ENCODE results near the gene MAML1. TPM values are rescaled to one million over a fixed set of nuclear protein-coding genes. Genes with fewer than 3 reads are reported as not detected.

The MAML1 gene
- total RNA-seq, 2 experiments from 2014 or later, result 28.9 to 30.0 TPM

- H3K27ac Mint-ChIP-seq, result peak overlapping the region; percentile 1
- ATAC-seq, result no peak
- no peak overlapping the region for H3K4me3 Mint-ChIP-seq
- peaks cover 13% of the 10 kb centered on the region for H3K4me1 Mint-ChIP-seq (ENCODE audit: low read depth)
- DNase-seq, result no peak
- no peaks in the 10 kb centered on the region for H3K9me3 Mint-ChIP-seq (ENCODE audit: insufficient read depth)
- POLR2A ChIA-PET, result no interaction called here
- no peaks in the 10 kb centered on the region for H3K27me3 Mint-ChIP-seq (ENCODE audit: low read depth)
- CTCF ChIA-PET, result interaction anchor here (1.1 to 2.1 kb wide), 3 partner anchors 12 to 37 kb away, joined by 3 to 5 read pairs (median 4); no protein-coding TSS in a partner anchor
- peaks cover 62% of the 10 kb centered on the region for H3K36me3 Mint-ChIP-seq (ENCODE audit: low read depth)
Measured at GRCh38 chr5:179716286-179716685, 16.3 kb upstream of the MAML1 start.

- POLR2A ChIA-PET, result no interaction called here
Measured at GRCh38 chr5:179720222-179720621, 12.4 kb upstream of the MAML1 start.

GRCh38 chr5:179724163-179724562 is 8.5 kb upstream of the MAML1 start:
- Mint-ChIP-seq H3K36me3 (ENCODE audit: low read depth) (peaks cover 71% of the 10 kb centered on the region), H3K27ac (no peak overlapping the region), H3K9me3 (ENCODE audit: insufficient read depth) (no peaks in the 10 kb centered on the region), H3K4me1 (ENCODE audit: low read depth) (peaks cover 2% of the 10 kb centered on the region), H3K27me3 (ENCODE audit: low read depth) (no peaks in the 10 kb centered on the region), H3K4me3 (no peak overlapping the region)
- CTCF ChIA-PET, result no interaction called here
- POLR2A ChIA-PET, result interaction anchor here (1.0 kb wide), 1 partner anchor 105 kb away, joined by 3 read pairs; no protein-coding TSS in a partner anchor
- DNase-seq (no peak), ATAC-seq (no peak)

More at GRCh38 chr5:179720222-179720621, 12.4 kb upstream of the MAML1 start:
- H3K27ac Mint-ChIP-seq, result no peak overlapping the region
- H3K27me3 Mint-ChIP-seq (ENCODE audit: low read depth), result no peaks in the 10 kb centered on the region
- no peak overlapping the region for H3K4me3 Mint-ChIP-seq
- no peak for ATAC-seq
- peaks cover 13% of the 10 kb centered on the region for H3K4me1 Mint-ChIP-seq (ENCODE audit: low read depth)
- no peaks in the 10 kb centered on the region for H3K9me3 Mint-ChIP-seq (ENCODE audit: insufficient read depth)
- peaks cover 74% of the 10 kb centered on the region for H3K36me3 Mint-ChIP-seq (ENCODE audit: low read depth)
- CTCF ChIA-PET, result no interaction called here
- DNase-seq, result no peak

GRCh38 chr5:179727106-179727505 is 5.5 kb upstream of the MAML1 start:
- Mint-ChIP-seq H3K27ac (peak overlapping the region; percentile 22), H3K9me3 (ENCODE audit: insufficient read depth) (no peaks in the 10 kb centered on the region), H3K36me3 (ENCODE audit: low read depth) (peaks cover 78% of the 10 kb centered on the region), H3K4me3 (no peak overlapping the region), H3K27me3 (ENCODE audit: low read depth) (no peaks in the 10 kb centered on the region), H3K4me1 (ENCODE audit: low read depth) (peaks cover 13% of the 10 kb centered on the region)
- DNase-seq, result no peak
- POLR2A ChIA-PET, result no interaction called here
- CTCF ChIA-PET, result interaction anchor here (0.9 to 1.1 kb wide), 2 partner anchors 18 to 36 kb away, joined by 3 to 5 read pairs; no protein-coding TSS in a partner anchor
- ATAC-seq, result no peak

GRCh38 chr5:179729303-179729702 is 3.3 kb upstream of the MAML1 start:
- ATAC-seq (no peak), DNase-seq (no peak)
- peaks cover 61% of the 10 kb centered on the region for H3K36me3 Mint-ChIP-seq (ENCODE audit: low read depth)
- peaks cover 16% of the 10 kb centered on the region for H3K4me1 Mint-ChIP-seq (ENCODE audit: low read depth)
- no peak overlapping the region for H3K27ac Mint-ChIP-seq
- no peaks in the 10 kb centered on the region for H3K9me3 Mint-ChIP-seq (ENCODE audit: insufficient read depth)
- no peak overlapping the region for H3K4me3 Mint-ChIP-seq
- no peaks in the 10 kb centered on the region for H3K27me3 Mint-ChIP-seq (ENCODE audit: low read depth)
- CTCF ChIA-PET, result interaction anchor here (0.8 kb wide), 1 partner anchor 106 kb away, joined by 3 read pairs; the partner anchor contains the start of gene HNRNPH1
- POLR2A ChIA-PET, result no interaction called here

GRCh38 chr5:179729727-179730126 is 2.9 kb upstream of the MAML1 start:
- H3K36me3 Mint-ChIP-seq (ENCODE audit: low read depth), result peaks cover 62% of the 10 kb centered on the region
- POLR2A ChIA-PET, result interaction anchor here (0.6 to 1.3 kb wide), 2 partner anchors 30 to 131 kb away, joined by 4 to 9 read pairs; no protein-coding TSS in a partner anchor
- H3K27ac Mint-ChIP-seq, result no peak overlapping the region

GRCh38 chr5:179730356-179730755 is 2.3 kb upstream of the MAML1 start:
- peaks cover 21% of the 10 kb centered on the region for H3K4me1 Mint-ChIP-seq (ENCODE audit: low read depth)
- H3K27me3 Mint-ChIP-seq (ENCODE audit: low read depth), result no peaks in the 10 kb centered on the region
- no peaks in the 10 kb centered on the region for H3K9me3 Mint-ChIP-seq (ENCODE audit: insufficient read depth)
- ChIA-PET CTCF (interaction anchor here (0.8 to 2.9 kb wide), 2 partner anchors 14 to 19 kb away, joined by 4 to 6 read pairs; no protein-coding TSS in a partner anchor), POLR2A (interaction anchor here (0.6 to 1.3 kb wide), 2 partner anchors 30 to 132 kb away, joined by 4 to 9 read pairs; no protein-coding TSS in a partner anchor)
- H3K27ac Mint-ChIP-seq, result peak overlapping the region; percentile 50
- H3K4me3 Mint-ChIP-seq, result no peak overlapping the region
- ATAC-seq, result no peak
- no peak for DNase-seq
- peaks cover 63% of the 10 kb centered on the region for H3K36me3 Mint-ChIP-seq (ENCODE audit: low read depth)

More at GRCh38 chr5:179729727-179730126, 2.9 kb upstream of the MAML1 start:
- Mint-ChIP-seq H3K27me3 (ENCODE audit: low read depth) (no peaks in the 10 kb centered on the region), H3K9me3 (ENCODE audit: insufficient read depth) (no peaks in the 10 kb centered on the region), H3K4me1 (ENCODE audit: low read depth) (peaks cover 20% of the 10 kb centered on the region), H3K4me3 (no peak overlapping the region)
- DNase-seq, result no peak
- CTCF ChIA-PET, result interaction anchor here (0.8 kb wide), 2 partner anchors 14 to 106 kb away, joined by 3 to 4 read pairs; partner anchors contain the start of gene HNRNPH1
- no peak for ATAC-seq

- no peak for DNase-seq
- Mint-ChIP-seq H3K27me3 (ENCODE audit: low read depth) (no peaks in the 10 kb centered on the region), H3K27ac (peak overlapping the region; percentile 50), H3K36me3 (ENCODE audit: low read depth) (peaks cover 63% of the 10 kb centered on the region), H3K4me3 (no peak overlapping the region), H3K4me1 (ENCODE audit: low read depth) (peaks cover 23% of the 10 kb centered on the region), H3K9me3 (ENCODE audit: insufficient read depth) (no peaks in the 10 kb centered on the region)
- CTCF ChIA-PET, result interaction anchor here (0.8 to 2.9 kb wide), 2 partner anchors 15 to 20 kb away, joined by 4 to 6 read pairs; no protein-coding TSS in a partner anchor
- POLR2A ChIA-PET, result interaction anchor here (1.3 kb wide), 1 partner anchor 31 kb away, joined by 4 read pairs; no protein-coding TSS in a partner anchor
- no peak for ATAC-seq
Measured at GRCh38 chr5:179730852-179731251, 1.8 kb upstream of the MAML1 start.

- peaks cover 29% of the 10 kb centered on the region for H3K4me1 Mint-ChIP-seq (ENCODE audit: low read depth)
- POLR2A ChIA-PET, result interaction anchor here (0.6 to 3.2 kb wide), 10 partner anchors 11 to 134 kb away, joined by 3 to 33 read pairs (median 4); partner anchors contain the start of genes HNRNPH1 and SQSTM1
- H3K36me3 Mint-ChIP-seq (ENCODE audit: low read depth), result peaks cover 55% of the 10 kb centered on the region
- no peak for ATAC-seq
- CTCF ChIA-PET, result interaction anchor here (0.7 to 2.9 kb wide), 7 partner anchors 21 to 176 kb away, joined by 3 to 12 read pairs (median 3); partner anchors contain the start of gene HNRNPH1
- no peaks in the 10 kb centered on the region for H3K27me3 Mint-ChIP-seq (ENCODE audit: low read depth)
- H3K27ac Mint-ChIP-seq, result peak overlapping the region; percentile 87
- no peaks in the 10 kb centered on the region for H3K9me3 Mint-ChIP-seq (ENCODE audit: insufficient read depth)
- peak overlapping the region; percentile 74 for H3K4me3 Mint-ChIP-seq
- DNase-seq, result no peak
Measured at GRCh38 chr5:179731791-179732411, 721 bp upstream of the MAML1 start.

- H3K27me3 Mint-ChIP-seq (ENCODE audit: low read depth), result no peaks in the 10 kb centered on the region
- peaks cover 36% of the 10 kb centered on the region for H3K4me1 Mint-ChIP-seq (ENCODE audit: low read depth)
- no peaks in the 10 kb centered on the region for H3K9me3 Mint-ChIP-seq (ENCODE audit: insufficient read depth)
- ATAC-seq (peak; percentile 56), DNase-seq (peak; percentile 49)
- peak overlapping the region; percentile 90 for H3K27ac Mint-ChIP-seq
- H3K36me3 Mint-ChIP-seq (ENCODE audit: low read depth), result peaks cover 55% of the 10 kb centered on the region
- peak overlapping the region; percentile 97 for H3K4me3 Mint-ChIP-seq
- POLR2A ChIA-PET, result interaction anchor here (0.6 to 3.2 kb wide), 11 partner anchors 12 to 118 kb away, joined by 3 to 33 read pairs (median 4); partner anchors contain the start of gene HNRNPH1
- CTCF ChIA-PET, result interaction anchor here (0.8 to 2.9 kb wide), 3 partner anchors 22 to 109 kb away, joined by 3 to 12 read pairs (median 6); partner anchors contain the start of gene HNRNPH1
Measured at GRCh38 chr5:179732918-179733771, 523 bp downstream of the MAML1 start.

GRCh38 chr5:179733772-179734126 is 1.1 kb downstream of the MAML1 start:
- no peak for ATAC-seq
- no peaks in the 10 kb centered on the region for H3K9me3 Mint-ChIP-seq (ENCODE audit: insufficient read depth)
- no peaks in the 10 kb centered on the region for H3K27me3 Mint-ChIP-seq (ENCODE audit: low read depth)
- H3K36me3 Mint-ChIP-seq (ENCODE audit: low read depth), result peaks cover 57% of the 10 kb centered on the region
- DNase-seq, result no peak
- H3K4me3 Mint-ChIP-seq, result peak overlapping the region; percentile 97
- H3K4me1 Mint-ChIP-seq (ENCODE audit: low read depth), result peaks cover 42% of the 10 kb centered on the region
- ChIA-PET POLR2A (interaction anchor here (0.6 to 3.2 kb wide), 4 partner anchors 42 to 110 kb away, joined by 4 to 33 read pairs (median 6); partner anchors contain the start of gene HNRNPH1), CTCF (no interaction called here)
- H3K27ac Mint-ChIP-seq, result peak overlapping the region; percentile 90

Data from activated CD8-positive, alpha-beta T cell treated with anti-CD3 and anti-CD28 coated beads, Interleukin-2, amount 10 ng/mL, durations not matched to agents 7 days and 5 days (primary cell).